Breast epithelium (tissue), 3 donors: Measurements from ENCODE around the gene TRIP4.

Experiments used
- POLR2A ChIP-seq: fragments of 450-650 bp; IDR thresholded peaks from one replicate; pipeline ENCODE4 v1.6.1; 2016; ENCODE audit warnings: antibody characterized with exemption, mild to moderate bottlenecking, moderate library complexity
- POLR2AphosphoS5 ChIP-seq, 3 donors: sonication (generic); formaldehyde crosslinking; IDR thresholded peaks; one replicate each; pipeline ENCODE4 v1.6.1; 2017; ENCODE audit warnings: antibody characterized with exemption in 3 of 3
- TF ChIP-seq, protein P1 (sequence below), 3 donors: fragments of 450-650 bp; IDR thresholded peaks; one replicate each; pipeline ENCODE4 v1.5.1; 2016 to 2017; ENCODE audit warnings: antibody characterized with exemption in 3 of 3, mild to moderate bottlenecking in 3 of 3, moderate library complexity in 3 of 3

DNA sequence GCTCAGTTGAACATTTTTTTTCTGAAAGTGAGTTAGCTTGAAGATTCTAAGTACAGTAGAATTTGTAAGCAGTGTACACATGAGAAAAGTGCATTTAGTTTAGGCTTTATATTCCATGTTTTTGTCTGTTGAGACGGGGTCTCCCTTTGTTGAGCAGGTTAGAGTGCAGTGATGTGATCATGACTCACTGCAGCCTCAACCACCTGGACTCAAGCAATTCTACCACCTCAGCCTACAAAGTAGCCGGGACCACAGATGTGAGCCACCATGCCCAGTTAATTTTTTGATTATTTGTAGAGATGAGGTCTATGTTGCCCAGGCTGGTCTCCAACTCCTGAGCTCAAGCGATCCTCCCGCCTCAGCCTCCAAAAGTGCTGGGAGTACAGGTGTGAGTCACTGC is 26.4 kb upstream of the TRIP4 start:
- TF ChIP-seq, protein P1, sequence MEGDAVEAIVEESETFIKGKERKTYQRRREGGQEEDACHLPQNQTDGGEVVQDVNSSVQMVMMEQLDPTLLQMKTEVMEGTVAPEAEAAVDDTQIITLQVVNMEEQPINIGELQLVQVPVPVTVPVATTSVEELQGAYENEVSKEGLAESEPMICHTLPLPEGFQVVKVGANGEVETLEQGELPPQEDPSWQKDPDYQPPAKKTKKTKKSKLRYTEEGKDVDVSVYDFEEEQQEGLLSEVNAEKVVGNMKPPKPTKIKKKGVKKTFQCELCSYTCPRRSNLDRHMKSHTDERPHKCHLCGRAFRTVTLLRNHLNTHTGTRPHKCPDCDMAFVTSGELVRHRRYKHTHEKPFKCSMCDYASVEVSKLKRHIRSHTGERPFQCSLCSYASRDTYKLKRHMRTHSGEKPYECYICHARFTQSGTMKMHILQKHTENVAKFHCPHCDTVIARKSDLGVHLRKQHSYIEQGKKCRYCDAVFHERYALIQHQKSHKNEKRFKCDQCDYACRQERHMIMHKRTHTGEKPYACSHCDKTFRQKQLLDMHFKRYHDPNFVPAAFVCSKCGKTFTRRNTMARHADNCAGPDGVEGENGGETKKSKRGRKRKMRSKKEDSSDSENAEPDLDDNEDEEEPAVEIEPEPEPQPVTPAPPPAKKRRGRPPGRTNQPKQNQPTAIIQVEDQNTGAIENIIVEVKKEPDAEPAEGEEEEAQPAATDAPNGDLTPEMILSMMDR (IDR thresholded peaks at IDR 0.05) = no peak
- TF ChIP-seq POLR2AphosphoS5 (IDR thresholded peaks at IDR 0.05) (no peak), POLR2A (no peak)
